ENCODE measurements around the gene NME5. TPM values are rescaled to one million over a fixed set of nuclear protein-coding genes. Genes with fewer than 3 reads are reported as not detected.

Gene NME5
- polyA plus RNA-seq, 1 donor from 2014 or later = 17.0 TPM

- no peak overlapping the region for H3K4me3 ChIP-seq (ENCODE audit: low read length)
- H3F3A ChIP-seq (ENCODE audit: insufficient read depth, low read length, poor library complexity, severe bottlenecking) = no peaks in the 10 kb centered on the region
- no peaks in the 10 kb centered on the region for H3K79me2 ChIP-seq (replicated peaks; ENCODE audit: insufficient read depth, low read length)
- no peak overlapping the region for H3K27ac ChIP-seq (ENCODE audit: low read length)
- no peaks in the 10 kb centered on the region for H3K36me3 ChIP-seq (ENCODE audit: insufficient read depth, low read length)
- H3K9me3 ChIP-seq (ENCODE audit: low read length) = no peaks in the 10 kb centered on the region
- no peaks in the 10 kb centered on the region for H3K9me2 ChIP-seq (ENCODE audit: insufficient read depth, low read length)
- H3K9ac ChIP-seq (ENCODE audit: low read length) = no peak overlapping the region
- no peaks in the 10 kb centered on the region for H3K27me3 ChIP-seq (ENCODE audit: insufficient read depth, low read depth, low read length)
- no peak overlapping the region for H2AFZ ChIP-seq (ENCODE audit: low read depth, low read length)
- no peak overlapping the region for H3K4me2 ChIP-seq (ENCODE audit: low read length)
- no peaks in the 10 kb centered on the region for H4K20me1 ChIP-seq (ENCODE audit: insufficient read depth)
- TF ChIP-seq EZH2 (IDR thresholded peaks at IDR 0.05; ENCODE audit: borderline replicate concordance, insufficient read depth, low read length, poor library complexity, severe bottlenecking) (no peak), EP300 (conservative IDR thresholded peaks at IDR 0.05; ENCODE audit: poor library complexity, severe bottlenecking) (no peak), RAD21 (conservative IDR thresholded peaks at IDR 0.05) (no peak), TAF1 (IDR thresholded peaks at IDR 0.05; ENCODE audit: low read depth) (no peak), MXI1 (conservative IDR thresholded peaks at IDR 0.05; ENCODE audit: poor library complexity, severe bottlenecking) (no peak), POLR2AphosphoS5 (IDR thresholded peaks at IDR 0.05) (no peak), CTCF (IDR thresholded peaks at IDR 0.05; ENCODE audit: poor library complexity, severe bottlenecking) (no peak), SMC3 (conservative IDR thresholded peaks at IDR 0.05; ENCODE audit: poor library complexity) (no peak)
- TF ChIP-seq, protein P1, sequence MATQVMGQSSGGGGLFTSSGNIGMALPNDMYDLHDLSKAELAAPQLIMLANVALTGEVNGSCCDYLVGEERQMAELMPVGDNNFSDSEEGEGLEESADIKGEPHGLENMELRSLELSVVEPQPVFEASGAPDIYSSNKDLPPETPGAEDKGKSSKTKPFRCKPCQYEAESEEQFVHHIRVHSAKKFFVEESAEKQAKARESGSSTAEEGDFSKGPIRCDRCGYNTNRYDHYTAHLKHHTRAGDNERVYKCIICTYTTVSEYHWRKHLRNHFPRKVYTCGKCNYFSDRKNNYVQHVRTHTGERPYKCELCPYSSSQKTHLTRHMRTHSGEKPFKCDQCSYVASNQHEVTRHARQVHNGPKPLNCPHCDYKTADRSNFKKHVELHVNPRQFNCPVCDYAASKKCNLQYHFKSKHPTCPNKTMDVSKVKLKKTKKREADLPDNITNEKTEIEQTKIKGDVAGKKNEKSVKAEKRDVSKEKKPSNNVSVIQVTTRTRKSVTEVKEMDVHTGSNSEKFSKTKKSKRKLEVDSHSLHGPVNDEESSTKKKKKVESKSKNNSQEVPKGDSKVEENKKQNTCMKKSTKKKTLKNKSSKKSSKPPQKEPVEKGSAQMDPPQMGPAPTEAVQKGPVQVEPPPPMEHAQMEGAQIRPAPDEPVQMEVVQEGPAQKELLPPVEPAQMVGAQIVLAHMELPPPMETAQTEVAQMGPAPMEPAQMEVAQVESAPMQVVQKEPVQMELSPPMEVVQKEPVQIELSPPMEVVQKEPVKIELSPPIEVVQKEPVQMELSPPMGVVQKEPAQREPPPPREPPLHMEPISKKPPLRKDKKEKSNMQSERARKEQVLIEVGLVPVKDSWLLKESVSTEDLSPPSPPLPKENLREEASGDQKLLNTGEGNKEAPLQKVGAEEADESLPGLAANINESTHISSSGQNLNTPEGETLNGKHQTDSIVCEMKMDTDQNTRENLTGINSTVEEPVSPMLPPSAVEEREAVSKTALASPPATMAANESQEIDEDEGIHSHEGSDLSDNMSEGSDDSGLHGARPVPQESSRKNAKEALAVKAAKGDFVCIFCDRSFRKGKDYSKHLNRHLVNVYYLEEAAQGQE (IDR thresholded peaks at IDR 0.05; ENCODE audit: borderline replicate concordance) = no peak
Observed at GRCh38 chr5:138132543-138132942, 6.7 kb downstream of the NME5 start.

- H3K9me2 ChIP-seq (ENCODE audit: insufficient read depth, low read length) = no peaks in the 10 kb centered on the region
- H3K4me2 ChIP-seq (ENCODE audit: low read length) = no peak overlapping the region
- TF ChIP-seq RAD21 (conservative IDR thresholded peaks at IDR 0.05) (no peak), MXI1 (conservative IDR thresholded peaks at IDR 0.05; ENCODE audit: poor library complexity, severe bottlenecking) (no peak), POLR2AphosphoS5 (IDR thresholded peaks at IDR 0.05) (no peak), CTCF (IDR thresholded peaks at IDR 0.05; ENCODE audit: poor library complexity, severe bottlenecking) (no peak), TAF1 (IDR thresholded peaks at IDR 0.05; ENCODE audit: low read depth) (no peak), SMC3 (conservative IDR thresholded peaks at IDR 0.05; ENCODE audit: poor library complexity) (no peak), EZH2 (IDR thresholded peaks at IDR 0.05; ENCODE audit: borderline replicate concordance, insufficient read depth, low read length, poor library complexity, severe bottlenecking) (no peak), EP300 (conservative IDR thresholded peaks at IDR 0.05; ENCODE audit: poor library complexity, severe bottlenecking) (no peak)
- TF ChIP-seq, protein P1 (IDR thresholded peaks at IDR 0.05; ENCODE audit: borderline replicate concordance) = no peak
- H3K27me3 ChIP-seq (ENCODE audit: insufficient read depth, low read depth, low read length) = no peaks in the 10 kb centered on the region
- no peak overlapping the region for H2AFZ ChIP-seq (ENCODE audit: low read depth, low read length)
- no peaks in the 10 kb centered on the region for H3K36me3 ChIP-seq (ENCODE audit: insufficient read depth, low read length)
- H3K9ac ChIP-seq (ENCODE audit: low read length) = no peak overlapping the region
- no peak overlapping the region for H3K4me3 ChIP-seq (ENCODE audit: low read length)
- no peaks in the 10 kb centered on the region for H4K20me1 ChIP-seq (ENCODE audit: insufficient read depth)
- no peaks in the 10 kb centered on the region for H3K9me3 ChIP-seq (ENCODE audit: low read length)
- H3K79me2 ChIP-seq (replicated peaks; ENCODE audit: insufficient read depth, low read length) = no peaks in the 10 kb centered on the region
- no peak overlapping the region for H3K27ac ChIP-seq (ENCODE audit: low read length)
- H3F3A ChIP-seq (ENCODE audit: insufficient read depth, low read length, poor library complexity, severe bottlenecking) = no peaks in the 10 kb centered on the region
Observed at GRCh38 chr5:138129347-138129746, 9.9 kb downstream of the NME5 start.
